Osteoblast (primary cell): ENCODE data around the gene COQ5. TPM values are rescaled to one million over a fixed set of nuclear protein-coding genes. Genes with fewer than 3 reads are reported as not detected.

Experiments
- DNase-seq: peaks from one replicate; pipeline ENCODE4 v3.0.0; 2011; ENCODE audit warnings: low spot score, mixed read lengths; ENCODE audit not compliant: insufficient read length; ENCODE audit errors: missing footprints
- H2AFZ ChIP-seq: 2 replicates; pipeline ENCODE4 v1.6.0; 2011; ENCODE audit warnings: mild to moderate bottlenecking, low read length
- H3K27ac ChIP-seq: 2 replicates; pipeline ENCODE4 v1.5.1; 2011; ENCODE audit warnings: mild to moderate bottlenecking, low read depth, low read length, moderate library complexity
- H3K27me3 ChIP-seq: 2 replicates; pipeline ENCODE4 v1.6.0; 2012; ENCODE audit warnings: mild to moderate bottlenecking, control low read depth, inconsistent platforms, low read length, moderate library complexity; ENCODE audit not compliant: insufficient read depth
- H3K36me3 ChIP-seq: 2 replicates; pipeline ENCODE4 v1.5.1; 2011; ENCODE audit warnings: mild to moderate bottlenecking, low read length, control low read depth, moderate library complexity; ENCODE audit not compliant: insufficient read depth
- H3K4me1 ChIP-seq: 2 replicates; pipeline ENCODE4 v1.5.1; 2011; ENCODE audit warnings: mild to moderate bottlenecking, low read length, control low read depth, moderate library complexity; ENCODE audit not compliant: insufficient read depth
- H3K4me2 ChIP-seq: 2 replicates; pipeline ENCODE4 v1.6.0; 2011; ENCODE audit warnings: mild to moderate bottlenecking, low read length; ENCODE audit not compliant: insufficient read depth
- H3K4me3 ChIP-seq: fragments of 200-600 bp; sonication (generic); 3 replicates; pipeline ENCODE4 v1.5.1; 2012; ENCODE audit warnings: mild to moderate bottlenecking, low read length, inconsistent platforms; ENCODE audit not compliant: insufficient read depth
- H3K79me2 ChIP-seq: 2 replicates; pipeline ENCODE4 v1.6.0; 2012; ENCODE audit warnings: mild to moderate bottlenecking, low read length, control low read depth, inconsistent platforms; ENCODE audit not compliant: insufficient read depth
- H3K9me3 ChIP-seq: 2 replicates; pipeline ENCODE4 v1.5.1; 2011; ENCODE audit warnings: low read depth, low read length, control low read depth
- H4K20me1 ChIP-seq: 2 replicates; pipeline ENCODE4 v1.6.0; 2012; ENCODE audit warnings: mild to moderate bottlenecking, low read length, control low read depth; ENCODE audit not compliant: insufficient read depth
- total RNA-seq: library from RNA; depleted of rRNA; stranded (reverse); fragments of >200 nt; gene quantifications from 2 replicates; pipeline ENCODE4 v1.2.3, GENCODE V29; 2012
- TF ChIP-seq, protein P1 (sequence below): IDR thresholded peaks from 2 replicates; pipeline ENCODE4 v1.5.1; 2011; ENCODE audit warnings: mild to moderate bottlenecking, low read depth, low read length, moderate library complexity; ENCODE audit errors: extremely low read depth

The COQ5 gene
- total RNA-seq, 1 donor, result 15.2 TPM

DNA sequence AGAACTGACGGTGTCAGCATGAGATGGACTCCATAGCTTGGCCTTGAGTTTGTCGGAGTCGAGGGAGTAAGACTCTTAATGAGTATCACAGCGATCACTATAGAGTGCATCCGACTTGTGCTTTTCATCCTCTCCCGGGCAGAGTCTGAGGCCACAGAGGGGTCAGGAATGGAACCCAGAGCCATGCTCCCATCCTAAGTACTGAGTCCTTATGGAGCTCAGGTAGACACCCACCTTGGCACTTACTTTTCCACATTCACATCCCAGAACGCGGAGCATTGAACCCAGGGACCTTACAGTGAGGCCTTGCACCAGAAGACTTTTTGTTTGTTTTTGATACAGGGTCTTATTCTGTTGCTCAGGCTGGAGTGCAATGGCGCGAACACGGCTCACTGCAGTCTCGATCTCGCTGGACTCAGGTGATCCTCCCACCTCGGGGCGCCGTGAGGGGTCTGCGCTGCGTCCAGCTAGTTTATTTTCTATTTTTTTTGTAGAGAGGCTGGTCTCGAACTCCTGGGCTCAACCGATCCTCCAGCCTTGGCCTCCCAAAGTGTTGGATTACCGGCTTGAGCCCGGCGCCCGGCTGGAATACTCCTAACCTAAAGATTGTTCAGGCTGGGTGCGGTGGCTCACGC is 58.7 kb downstream of the COQ5 start:
- Histone ChIP-seq H2AFZ (peak overlapping the region; percentile 87), H3K27ac (peak overlapping the region; percentile 64), H3K4me1 (peaks cover 19% of the 10 kb centered on the region), H3K4me2 (peak overlapping the region; percentile 89), H4K20me1 (peaks cover 35% of the 10 kb centered on the region), H3K4me3 (peak overlapping the region; percentile 82), H3K27me3 (no peaks in the 10 kb centered on the region), H3K36me3 (peaks cover 17% of the 10 kb centered on the region), H3K9me3 (no peaks in the 10 kb centered on the region), H3K79me2 (peaks cover 65% of the 10 kb centered on the region)
- DNase-seq, result no peak
- TF ChIP-seq, protein P1, sequence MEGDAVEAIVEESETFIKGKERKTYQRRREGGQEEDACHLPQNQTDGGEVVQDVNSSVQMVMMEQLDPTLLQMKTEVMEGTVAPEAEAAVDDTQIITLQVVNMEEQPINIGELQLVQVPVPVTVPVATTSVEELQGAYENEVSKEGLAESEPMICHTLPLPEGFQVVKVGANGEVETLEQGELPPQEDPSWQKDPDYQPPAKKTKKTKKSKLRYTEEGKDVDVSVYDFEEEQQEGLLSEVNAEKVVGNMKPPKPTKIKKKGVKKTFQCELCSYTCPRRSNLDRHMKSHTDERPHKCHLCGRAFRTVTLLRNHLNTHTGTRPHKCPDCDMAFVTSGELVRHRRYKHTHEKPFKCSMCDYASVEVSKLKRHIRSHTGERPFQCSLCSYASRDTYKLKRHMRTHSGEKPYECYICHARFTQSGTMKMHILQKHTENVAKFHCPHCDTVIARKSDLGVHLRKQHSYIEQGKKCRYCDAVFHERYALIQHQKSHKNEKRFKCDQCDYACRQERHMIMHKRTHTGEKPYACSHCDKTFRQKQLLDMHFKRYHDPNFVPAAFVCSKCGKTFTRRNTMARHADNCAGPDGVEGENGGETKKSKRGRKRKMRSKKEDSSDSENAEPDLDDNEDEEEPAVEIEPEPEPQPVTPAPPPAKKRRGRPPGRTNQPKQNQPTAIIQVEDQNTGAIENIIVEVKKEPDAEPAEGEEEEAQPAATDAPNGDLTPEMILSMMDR, result no peak

DNA sequence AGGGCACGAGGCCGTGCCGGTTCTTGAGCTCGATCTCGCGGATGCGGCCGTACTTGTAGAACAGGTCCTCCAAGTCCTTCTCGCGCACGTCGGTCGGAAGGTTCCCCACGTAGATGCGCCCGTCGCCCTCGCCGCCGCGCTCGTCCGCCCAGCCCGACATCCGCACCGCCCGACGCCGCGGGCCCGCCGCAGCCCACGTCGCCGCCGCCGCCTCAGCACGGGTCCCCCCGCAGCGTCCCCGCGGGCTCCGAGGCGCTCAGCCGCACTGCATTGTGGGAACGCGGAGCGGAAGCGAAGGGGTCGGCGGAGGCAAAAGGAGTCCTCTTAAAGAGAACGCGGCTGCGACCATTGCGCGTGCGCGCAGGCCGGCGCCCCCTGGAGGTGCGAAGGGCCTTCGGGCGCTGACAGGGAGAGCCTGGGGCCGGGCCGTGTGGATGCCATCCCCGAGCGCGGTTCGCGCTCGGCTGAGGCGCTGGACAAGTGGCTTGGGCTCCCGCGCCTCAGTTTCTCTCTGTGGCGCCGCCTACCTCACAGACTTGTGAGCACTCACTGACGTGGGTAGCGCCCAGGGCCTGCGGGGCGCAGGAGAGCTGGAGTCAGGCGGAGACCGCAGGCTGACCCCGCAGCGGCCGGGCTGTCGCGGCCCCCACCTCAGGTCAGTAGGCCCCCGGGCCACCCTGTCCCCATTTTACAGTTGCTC is 59.4 kb downstream of the COQ5 start, which contains the start of gene SRSF9:
Gene SRSF9 (minus strand): TSS at position 299 of the 700 bp plus-strand sequence. CDS start 139 bp downstream, at position 160.
- Histone ChIP-seq H3K9me3 (no peaks in the 10 kb centered on the region), H3K4me2 (peak within 1 kb of the TSS; percentile 89), H3K79me2 (peaks cover 71% of the 10 kb centered on the region), H4K20me1 (peaks cover 36% of the 10 kb centered on the region), H2AFZ (peak within 1 kb of the TSS; percentile 87), H3K4me1 (peaks cover 14% of the 10 kb centered on the region), H3K27ac (peak within 1 kb of the TSS; percentile 77), H3K27me3 (no peaks in the 10 kb centered on the region), H3K36me3 (peaks cover 24% of the 10 kb centered on the region), H3K4me3 (peak within 1 kb of the TSS; percentile 82)
- TF ChIP-seq, protein P1, result peak; percentile 79
- DNase-seq, result peak; percentile 100

DNA sequence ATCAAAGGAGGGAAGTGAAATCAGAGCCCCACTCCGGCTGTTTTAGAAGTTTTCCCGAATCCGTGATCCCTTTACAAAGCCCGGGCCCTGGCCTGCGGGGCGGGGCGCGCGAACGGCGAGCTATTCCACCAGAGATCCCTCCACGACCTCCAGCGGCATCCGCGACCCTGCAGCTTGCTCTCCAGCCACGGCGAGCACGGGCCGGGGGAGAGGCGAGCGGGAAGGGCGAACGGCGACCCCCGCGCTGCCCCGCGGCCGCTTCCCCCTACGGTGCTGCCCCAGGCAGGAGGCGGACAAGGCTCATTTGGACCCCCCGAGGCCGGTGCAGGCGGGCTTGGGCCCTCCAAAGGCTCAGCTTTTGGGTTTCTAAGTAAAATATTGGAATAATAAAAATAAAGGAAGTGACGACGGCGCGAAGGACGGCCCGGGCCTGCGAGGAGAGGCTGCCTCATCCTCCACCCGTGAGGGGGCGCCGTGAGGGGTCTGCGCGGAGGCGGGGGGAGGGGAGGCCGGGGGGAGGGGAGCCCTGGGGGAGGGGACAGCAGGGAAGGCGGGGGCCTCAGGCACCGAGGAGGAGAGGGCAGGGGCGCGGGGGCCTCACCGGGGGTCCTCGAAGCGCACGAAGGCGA is 60.0 kb downstream of the COQ5 start:
- peak overlapping the region; percentile 67 for H2AFZ ChIP-seq

More for the DNA sequence above, 60.0 kb downstream of the COQ5 start:
- H3K4me1 ChIP-seq, result peaks cover 10% of the 10 kb centered on the region
- H4K20me1 ChIP-seq, result peaks cover 39% of the 10 kb centered on the region
- H3K4me3 ChIP-seq, result peak overlapping the region; percentile 82
- H3K4me2 ChIP-seq, result peak overlapping the region; percentile 89
- DNase-seq, result peak; percentile 85
- H3K36me3 ChIP-seq, result peaks cover 30% of the 10 kb centered on the region
- H3K9me3 ChIP-seq, result no peaks in the 10 kb centered on the region
- peaks cover 78% of the 10 kb centered on the region for H3K79me2 ChIP-seq
- peak overlapping the region; percentile 77 for H3K27ac ChIP-seq
- TF ChIP-seq, protein P1, result no peak
- no peaks in the 10 kb centered on the region for H3K27me3 ChIP-seq
